K562 (cell line): ENCODE results near the gene ITPRIP. TPM values are rescaled to one million over a fixed set of nuclear protein-coding genes. Genes with fewer than 3 reads are reported as not detected.
A peak's percentile ranks its signal among the peaks of the same experiment; 100 is the strongest.

Experiments used
- ARNT ChIP-seq, 2 experiments: fragments of 450-650 bp; IDR thresholded peaks; 2 replicates each; pipeline ENCODE4 v1.6.1; 2016; ENCODE audit warnings: mild to moderate bottlenecking in 1 of 2
- CREB1 ChIP-seq, 2 experiments: sonication (generic) in 1 of 2; formaldehyde crosslinking in 1 of 2; IDR thresholded peaks; 2 replicates each; pipeline versions ENCODE4 v1.6.1 to v1.8.0; 2012 to 2022; ENCODE audit warnings: inconsistent platforms in 1 of 2, mild to moderate bottlenecking in 1 of 2, missing genetic modification reagents in 1 of 2, moderate library complexity in 1 of 2
- ETV6 ChIP-seq, 3 experiments: fragments of 150-350 bp in 1 of 3; sonication (generic) in 1 of 3; formaldehyde crosslinking in 1 of 3; IDR thresholded peaks; 2 replicates each; pipeline versions ENCODE4 v1.6.1 to v1.8.0; 2014 to 2022; ENCODE audit warnings: borderline replicate concordance in 2 of 3, low read depth in 2 of 3, antibody characterized with exemption in 1 of 3, low read length in 1 of 3, mild to moderate bottlenecking in 1 of 3, missing genetic modification reagents in 1 of 3
- FOXA3 ChIP-seq, 2 experiments: fragments of 450-650 bp in 1 of 2; sonication (generic) in 1 of 2; formaldehyde crosslinking; IDR thresholded peaks in 1 of 2; conservative IDR thresholded peaks in 1 of 2; 2 replicates each; pipeline versions ENCODE4 v1.4.0 to v1.8.0; 2020 to 2022; ENCODE audit warnings: mild to moderate bottlenecking in 2 of 2, missing genetic modification reagents in 1 of 2
- HCFC1 ChIP-seq: IDR thresholded peaks from 2 replicates; pipeline ENCODE4 v1.6.1; 2012; ENCODE audit warnings: low read depth, low read length, improper control_type of control experiment
- HLTF ChIP-seq: fragments of 450-650 bp; IDR thresholded peaks from 2 replicates; pipeline ENCODE4 v1.6.1; 2016
- KDM5B ChIP-seq: fragments of 200-600 bp; sonication (generic); IDR thresholded peaks from 2 replicates; pipeline ENCODE4 v1.6.1; 2012; ENCODE audit warnings: low read depth, mild to moderate bottlenecking, moderate library complexity, low read length, control low read depth, inconsistent platforms; ENCODE audit not compliant: insufficient replicate concordance
- NFRKB ChIP-seq: fragments of 450-650 bp; IDR thresholded peaks from 2 replicates; pipeline ENCODE4 v1.6.1; 2016; ENCODE audit warnings: low read depth
- NRF1 ChIP-seq, 2 experiments: fragments of 450-650 bp; IDR thresholded peaks in 1 of 2; conservative IDR thresholded peaks in 1 of 2; 2 replicates each; pipeline ENCODE4 v1.6.1; 2014; ENCODE audit warnings: mild to moderate bottlenecking in 2 of 2
- SPI1 ChIP-seq: IDR thresholded peaks from 2 replicates; pipeline ENCODE4 v1.6.1; 2011; ENCODE audit warnings: low read depth, low read length, control low read depth, borderline replicate concordance
- TCF7 ChIP-seq: sonication (generic); IDR thresholded peaks from 2 replicates; pipeline ENCODE4 v1.6.1; 2016; ENCODE audit warnings: antibody characterized with exemption, borderline replicate concordance
- TCF7L2 ChIP-seq: fragments of 150-350 bp; IDR thresholded peaks from 2 replicates; pipeline ENCODE4 v1.6.1; 2016; ENCODE audit warnings: low read depth, mild to moderate bottlenecking, low read length, moderate library complexity
- TFAM ChIP-seq: fragments of 250-450 bp; sonication (Bioruptor Pico); conservative IDR thresholded peaks from 2 replicates; pipeline ENCODE4 v1.5.0; 2021; ENCODE audit warnings: mild to moderate bottlenecking, moderate library complexity
- ZNF3 ChIP-seq: fragments of 250-450 bp; sonication (Bioruptor Pico); IDR thresholded peaks from 2 replicates; pipeline ENCODE4 v1.5.0; 2021; ENCODE audit warnings: mild to moderate bottlenecking, moderate library complexity
- ZNF79 ChIP-seq: fragments of 250-450 bp; sonication (Bioruptor Pico); IDR thresholded peaks from 2 replicates; pipeline ENCODE4 v1.4.0; 2020; ENCODE audit warnings: low read depth, mild to moderate bottlenecking, moderate library complexity
- polyA plus RNA-seq, 8 experiments: library from polyadenylated mRNA; depleted of rRNA in 4 of 8; stranded (reverse) in 5 of 8; unstranded in 3 of 8; fragments of >200 nt; fragmentation: Nextera tagmentation in 2 of 8; fragmentation: Illumina TruSeq in 1 of 8; extraction: Ambion mirVana in 2 of 8; extraction: Trizol in 1 of 8; gene quantifications; 2 replicates each; pipeline versions ENCODE4 v1.2.1 to v1.2.3, GENCODE V29; 2011 to 2014; ENCODE audit warnings: inconsistent platforms in 1 of 8, missing spikeins in 1 of 8
- total RNA-seq, 7 experiments: library from RNA; depleted of rRNA in 6 of 7; stranded (reverse); fragments of >200 nt in 6 of 7; fragmentation: Illumina TruSeq in 2 of 7; extraction: Trizol in 2 of 7; gene quantifications; 2 replicates each; pipeline versions ENCODE4 v1.2.1 to v1.2.3, GENCODE V29; 2011 to 2021; ENCODE audit warnings: low replicate concordance in 1 of 7
- TF ChIP-seq, protein P1 (sequence below), 2 experiments: fragments of 450-650 bp; conservative IDR thresholded peaks; 2 replicates each; pipeline ENCODE4 v1.6.1; 2017; ENCODE audit warnings: mild to moderate bottlenecking in 2 of 2, moderate library complexity in 2 of 2
- TF ChIP-seq, protein P2 (sequence below): sonication (generic); formaldehyde crosslinking; IDR thresholded peaks from 2 replicates; pipeline ENCODE4 v1.4.0; 2020; ENCODE audit warnings: mild to moderate bottlenecking, missing genetic modification reagents
- TF ChIP-seq, protein P3 (sequence below), 3 experiments: IDR thresholded peaks in 2 of 3; conservative IDR thresholded peaks in 1 of 3; 2 replicates each; pipeline ENCODE4 v1.5.1; 2011 to 2012; ENCODE audit warnings: low read length in 3 of 3, mild to moderate bottlenecking in 3 of 3, control low read depth in 2 of 3, improper control_type of control experiment in 1 of 3, inconsistent platforms in 1 of 3, low read depth in 1 of 3, mixed read lengths in 1 of 3, moderate library complexity in 1 of 3; ENCODE audit not compliant: insufficient read depth in 2 of 3
- TF ChIP-seq, protein P4 (sequence below): sonication (generic); formaldehyde crosslinking; IDR thresholded peaks from 2 replicates; pipeline ENCODE4 v1.8.0; 2022; ENCODE audit warnings: missing genetic modification reagents, mild to moderate bottlenecking, moderate library complexity, borderline replicate concordance

ITPRIP gene
- total and polyA plus RNA-seq, 9 of the 15 experiments (the other 6 are each of a cell fraction or from before 2014, with no cell fraction given): 4.4 to 28.5 (median 10.9) TPM

DNA sequence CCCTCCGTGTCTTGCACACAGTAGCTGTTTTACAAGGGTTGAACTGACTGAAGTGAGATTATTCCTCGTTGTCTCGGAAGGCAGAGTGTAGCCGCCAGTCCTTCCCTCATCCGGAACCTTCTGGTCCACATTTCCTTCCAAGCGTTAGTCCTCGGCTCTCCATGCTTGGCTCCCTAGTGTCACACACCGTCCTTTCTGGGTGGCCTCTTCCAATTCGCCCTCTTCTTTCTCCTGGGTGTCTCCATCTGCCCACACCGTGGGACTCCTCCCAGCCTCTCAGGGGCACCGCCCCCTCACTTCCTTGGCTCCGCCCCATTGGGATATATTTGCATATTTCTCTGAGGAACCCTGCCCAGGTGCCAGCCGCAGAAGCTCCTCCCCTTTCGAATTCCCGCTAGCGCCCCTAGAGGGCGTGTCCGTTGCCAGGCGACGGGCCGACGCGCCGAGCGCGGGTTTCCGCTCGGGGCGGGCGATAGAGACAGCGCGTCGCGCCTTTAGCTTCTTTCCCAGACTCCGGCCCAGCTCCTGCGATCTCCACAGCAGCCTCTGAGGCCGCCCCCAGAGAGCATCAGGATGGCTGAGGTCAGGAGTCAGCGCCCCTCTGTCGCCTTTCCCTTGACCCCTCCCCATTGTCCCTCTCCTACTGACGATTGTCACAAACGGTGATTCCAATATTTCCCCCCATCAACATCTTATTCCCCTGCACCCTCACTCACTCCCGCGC is 15.2 kb upstream of the ITPRIP start, which contains the start of gene CFAP58 (continued):
- TF ChIP-seq, protein P1, sequence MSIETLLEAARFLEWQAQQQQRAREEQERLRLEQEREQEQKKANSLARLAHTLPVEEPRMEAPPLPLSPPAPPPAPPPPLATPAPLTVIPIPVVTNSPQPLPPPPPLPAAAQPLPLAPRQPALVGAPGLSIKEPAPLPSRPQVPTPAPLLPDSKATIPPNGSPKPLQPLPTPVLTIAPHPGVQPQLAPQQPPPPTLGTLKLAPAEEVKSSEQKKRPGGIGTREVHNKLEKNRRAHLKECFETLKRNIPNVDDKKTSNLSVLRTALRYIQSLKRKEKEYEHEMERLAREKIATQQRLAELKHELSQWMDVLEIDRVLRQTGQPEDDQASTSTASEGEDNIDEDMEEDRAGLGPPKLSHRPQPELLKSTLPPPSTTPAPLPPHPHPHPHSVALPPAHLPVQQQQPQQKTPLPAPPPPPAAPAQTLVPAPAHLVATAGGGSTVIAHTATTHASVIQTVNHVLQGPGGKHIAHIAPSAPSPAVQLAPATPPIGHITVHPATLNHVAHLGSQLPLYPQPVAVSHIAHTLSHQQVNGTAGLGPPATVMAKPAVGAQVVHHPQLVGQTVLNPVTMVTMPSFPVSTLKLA (conservative IDR thresholded peaks at IDR 0.05): peak in 1 of 2 experiments; percentile 75; a peak in 2 of 4 replicates
- TF ChIP-seq HLTF (no peak), KDM5B (peak; percentile 53), TFAM (CRISPR knock-in tag) (no peak), TCF7L2 (no peak), TCF7 (no peak), ETV6 (IDR thresholded peaks at IDR 0.05; ENCODE audit: borderline replicate concordance in 1 of 2, low read depth in 2 of 2, low read length in 1 of 2) (no peak), ETV6 (CRISPR knock-in tag; IDR thresholded peaks at IDR 0.05; ENCODE audit: borderline replicate concordance) (no peak), SPI1 (peak; percentile 31; the same call in 1 of the 2 replicates), CREB1 (IDR thresholded peaks at IDR 0.05) (no peak), CREB1 (CRISPR knock-in tag; IDR thresholded peaks at IDR 0.05) (peak; percentile 51; the same call in 1 of the 2 replicates), ZNF3 (no peak), NRF1 (conservative IDR thresholded peaks at IDR 0.05 in 1 of 2, IDR thresholded peaks at IDR 0.05 in 1 of 2) (peak; percentile 75 to 80), ARNT (IDR thresholded peaks at IDR 0.05) (no peak), NFRKB (0 out of 2 replicates have a peak, but pooled peaks have one; percentile 41), ZNF79 (CRISPR knock-in tag) (no peak), FOXA3 (CRISPR knock-in tag; conservative IDR thresholded peaks at IDR 0.05 in 1 of 2, IDR thresholded peaks at IDR 0.05 in 1 of 2) (no peak), HCFC1 (peak; percentile 71)
- TF ChIP-seq, protein P2, sequence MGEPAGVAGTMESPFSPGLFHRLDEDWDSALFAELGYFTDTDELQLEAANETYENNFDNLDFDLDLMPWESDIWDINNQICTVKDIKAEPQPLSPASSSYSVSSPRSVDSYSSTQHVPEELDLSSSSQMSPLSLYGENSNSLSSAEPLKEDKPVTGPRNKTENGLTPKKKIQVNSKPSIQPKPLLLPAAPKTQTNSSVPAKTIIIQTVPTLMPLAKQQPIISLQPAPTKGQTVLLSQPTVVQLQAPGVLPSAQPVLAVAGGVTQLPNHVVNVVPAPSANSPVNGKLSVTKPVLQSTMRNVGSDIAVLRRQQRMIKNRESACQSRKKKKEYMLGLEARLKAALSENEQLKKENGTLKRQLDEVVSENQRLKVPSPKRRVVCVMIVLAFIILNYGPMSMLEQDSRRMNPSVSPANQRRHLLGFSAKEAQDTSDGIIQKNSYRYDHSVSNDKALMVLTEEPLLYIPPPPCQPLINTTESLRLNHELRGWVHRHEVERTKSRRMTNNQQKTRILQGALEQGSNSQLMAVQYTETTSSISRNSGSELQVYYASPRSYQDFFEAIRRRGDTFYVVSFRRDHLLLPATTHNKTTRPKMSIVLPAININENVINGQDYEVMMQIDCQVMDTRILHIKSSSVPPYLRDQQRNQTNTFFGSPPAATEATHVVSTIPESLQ (CRISPR knock-in tag): no peak
- TF ChIP-seq, protein P3, sequence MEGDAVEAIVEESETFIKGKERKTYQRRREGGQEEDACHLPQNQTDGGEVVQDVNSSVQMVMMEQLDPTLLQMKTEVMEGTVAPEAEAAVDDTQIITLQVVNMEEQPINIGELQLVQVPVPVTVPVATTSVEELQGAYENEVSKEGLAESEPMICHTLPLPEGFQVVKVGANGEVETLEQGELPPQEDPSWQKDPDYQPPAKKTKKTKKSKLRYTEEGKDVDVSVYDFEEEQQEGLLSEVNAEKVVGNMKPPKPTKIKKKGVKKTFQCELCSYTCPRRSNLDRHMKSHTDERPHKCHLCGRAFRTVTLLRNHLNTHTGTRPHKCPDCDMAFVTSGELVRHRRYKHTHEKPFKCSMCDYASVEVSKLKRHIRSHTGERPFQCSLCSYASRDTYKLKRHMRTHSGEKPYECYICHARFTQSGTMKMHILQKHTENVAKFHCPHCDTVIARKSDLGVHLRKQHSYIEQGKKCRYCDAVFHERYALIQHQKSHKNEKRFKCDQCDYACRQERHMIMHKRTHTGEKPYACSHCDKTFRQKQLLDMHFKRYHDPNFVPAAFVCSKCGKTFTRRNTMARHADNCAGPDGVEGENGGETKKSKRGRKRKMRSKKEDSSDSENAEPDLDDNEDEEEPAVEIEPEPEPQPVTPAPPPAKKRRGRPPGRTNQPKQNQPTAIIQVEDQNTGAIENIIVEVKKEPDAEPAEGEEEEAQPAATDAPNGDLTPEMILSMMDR (IDR thresholded peaks at IDR 0.05 in 2 of 3, conservative IDR thresholded peaks at IDR 0.05 in 1 of 3; ENCODE audit: insufficient read depth in 2 of 3, low read depth in 1 of 3, low read length in 3 of 3): peak; percentile 57 to 79 (median 76); a peak in 5 of 6 replicates
- TF ChIP-seq, protein P4, sequence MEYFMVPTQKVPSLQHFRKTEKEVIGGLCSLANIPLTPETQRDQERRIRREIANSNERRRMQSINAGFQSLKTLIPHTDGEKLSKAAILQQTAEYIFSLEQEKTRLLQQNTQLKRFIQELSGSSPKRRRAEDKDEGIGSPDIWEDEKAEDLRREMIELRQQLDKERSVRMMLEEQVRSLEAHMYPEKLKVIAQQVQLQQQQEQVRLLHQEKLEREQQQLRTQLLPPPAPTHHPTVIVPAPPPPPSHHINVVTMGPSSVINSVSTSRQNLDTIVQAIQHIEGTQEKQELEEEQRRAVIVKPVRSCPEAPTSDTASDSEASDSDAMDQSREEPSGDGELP (CRISPR knock-in tag): peak; percentile 69
